ENCODE results near the gene SLC22A1. TPM values are rescaled to one million over a fixed set of nuclear protein-coding genes. Genes with fewer than 3 reads are reported as not detected.

The SLC22A1 gene
- total RNA-seq, 1 experiment from 2014 or later, result 1.2 TPM

DNA sequence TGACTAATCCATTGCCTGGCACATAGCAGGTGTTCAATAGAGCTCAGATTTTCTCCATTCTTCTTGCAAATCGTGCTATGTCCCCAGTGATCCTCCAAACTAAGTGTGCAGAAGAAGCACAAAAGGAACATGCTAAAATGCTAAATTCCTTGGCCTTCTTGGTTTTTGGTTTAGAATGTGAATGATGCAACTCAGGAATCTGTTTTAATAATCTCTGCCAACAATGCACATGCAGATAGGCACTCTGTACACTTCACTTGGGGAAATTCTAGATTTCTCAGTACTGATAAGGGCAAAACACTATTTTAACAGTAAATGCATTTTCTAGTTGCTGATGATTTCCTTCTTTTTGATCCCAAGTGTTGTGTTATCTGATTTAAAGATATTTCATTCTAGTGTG, 35.2 kb downstream of the SLC22A1 start:
- H3K36me3 Mint-ChIP-seq, result peaks cover 12% of the 10 kb centered on the region
- peaks cover 5% of the 10 kb centered on the region; the same call in 1 of the 2 replicates for H3K27me3 Mint-ChIP-seq (ENCODE audit: low read depth)
- no peak overlapping the region for H3K4me3 Mint-ChIP-seq
- ATAC-seq (no peak), DNase-seq (ENCODE audit: low spot score) (no peak)
- ChIA-PET POLR2A (no interaction called here), CTCF (interaction anchor here (1.6 kb wide), 1 partner anchor 19 kb away, joined by 4 read pairs; no protein-coding TSS in a partner anchor)
- peaks cover 13% of the 10 kb centered on the region for H3K9me3 Mint-ChIP-seq
- H3K4me1 Mint-ChIP-seq, result peaks cover 18% of the 10 kb centered on the region
- H3K27ac Mint-ChIP-seq, result no peak overlapping the region
- TF ChIP-seq, protein P1, sequence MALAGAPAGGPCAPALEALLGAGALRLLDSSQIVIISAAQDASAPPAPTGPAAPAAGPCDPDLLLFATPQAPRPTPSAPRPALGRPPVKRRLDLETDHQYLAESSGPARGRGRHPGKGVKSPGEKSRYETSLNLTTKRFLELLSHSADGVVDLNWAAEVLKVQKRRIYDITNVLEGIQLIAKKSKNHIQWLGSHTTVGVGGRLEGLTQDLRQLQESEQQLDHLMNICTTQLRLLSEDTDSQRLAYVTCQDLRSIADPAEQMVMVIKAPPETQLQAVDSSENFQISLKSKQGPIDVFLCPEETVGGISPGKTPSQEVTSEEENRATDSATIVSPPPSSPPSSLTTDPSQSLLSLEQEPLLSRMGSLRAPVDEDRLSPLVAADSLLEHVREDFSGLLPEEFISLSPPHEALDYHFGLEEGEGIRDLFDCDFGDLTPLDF (CRISPR knock-in tag; IDR thresholded peaks at IDR 0.05), result no peak
- no peak for TF ChIP-seq ZNF416 (CRISPR knock-in tag; IDR thresholded peaks at IDR 0.05)
- TF ChIP-seq EMX1 (CRISPR knock-in tag; IDR thresholded peaks at IDR 0.05), result no peak
- TF ChIP-seq, protein P2, sequence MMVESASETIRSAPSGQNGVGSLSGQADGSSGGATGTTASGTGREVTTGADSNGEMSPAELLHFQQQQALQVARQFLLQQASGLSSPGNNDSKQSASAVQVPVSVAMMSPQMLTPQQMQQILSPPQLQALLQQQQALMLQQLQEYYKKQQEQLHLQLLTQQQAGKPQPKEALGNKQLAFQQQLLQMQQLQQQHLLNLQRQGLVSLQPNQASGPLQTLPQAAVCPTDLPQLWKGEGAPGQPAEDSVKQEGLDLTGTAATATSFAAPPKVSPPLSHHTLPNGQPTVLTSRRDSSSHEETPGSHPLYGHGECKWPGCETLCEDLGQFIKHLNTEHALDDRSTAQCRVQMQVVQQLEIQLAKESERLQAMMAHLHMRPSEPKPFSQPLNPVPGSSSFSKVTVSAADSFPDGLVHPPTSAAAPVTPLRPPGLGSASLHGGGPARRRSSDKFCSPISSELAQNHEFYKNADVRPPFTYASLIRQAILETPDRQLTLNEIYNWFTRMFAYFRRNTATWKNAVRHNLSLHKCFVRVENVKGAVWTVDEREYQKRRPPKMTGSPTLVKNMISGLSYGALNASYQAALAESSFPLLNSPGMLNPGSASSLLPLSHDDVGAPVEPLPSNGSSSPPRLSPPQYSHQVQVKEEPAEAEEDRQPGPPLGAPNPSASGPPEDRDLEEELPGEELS (CRISPR knock-in tag; IDR thresholded peaks at IDR 0.05), result no peak
- TF ChIP-seq, protein P3, sequence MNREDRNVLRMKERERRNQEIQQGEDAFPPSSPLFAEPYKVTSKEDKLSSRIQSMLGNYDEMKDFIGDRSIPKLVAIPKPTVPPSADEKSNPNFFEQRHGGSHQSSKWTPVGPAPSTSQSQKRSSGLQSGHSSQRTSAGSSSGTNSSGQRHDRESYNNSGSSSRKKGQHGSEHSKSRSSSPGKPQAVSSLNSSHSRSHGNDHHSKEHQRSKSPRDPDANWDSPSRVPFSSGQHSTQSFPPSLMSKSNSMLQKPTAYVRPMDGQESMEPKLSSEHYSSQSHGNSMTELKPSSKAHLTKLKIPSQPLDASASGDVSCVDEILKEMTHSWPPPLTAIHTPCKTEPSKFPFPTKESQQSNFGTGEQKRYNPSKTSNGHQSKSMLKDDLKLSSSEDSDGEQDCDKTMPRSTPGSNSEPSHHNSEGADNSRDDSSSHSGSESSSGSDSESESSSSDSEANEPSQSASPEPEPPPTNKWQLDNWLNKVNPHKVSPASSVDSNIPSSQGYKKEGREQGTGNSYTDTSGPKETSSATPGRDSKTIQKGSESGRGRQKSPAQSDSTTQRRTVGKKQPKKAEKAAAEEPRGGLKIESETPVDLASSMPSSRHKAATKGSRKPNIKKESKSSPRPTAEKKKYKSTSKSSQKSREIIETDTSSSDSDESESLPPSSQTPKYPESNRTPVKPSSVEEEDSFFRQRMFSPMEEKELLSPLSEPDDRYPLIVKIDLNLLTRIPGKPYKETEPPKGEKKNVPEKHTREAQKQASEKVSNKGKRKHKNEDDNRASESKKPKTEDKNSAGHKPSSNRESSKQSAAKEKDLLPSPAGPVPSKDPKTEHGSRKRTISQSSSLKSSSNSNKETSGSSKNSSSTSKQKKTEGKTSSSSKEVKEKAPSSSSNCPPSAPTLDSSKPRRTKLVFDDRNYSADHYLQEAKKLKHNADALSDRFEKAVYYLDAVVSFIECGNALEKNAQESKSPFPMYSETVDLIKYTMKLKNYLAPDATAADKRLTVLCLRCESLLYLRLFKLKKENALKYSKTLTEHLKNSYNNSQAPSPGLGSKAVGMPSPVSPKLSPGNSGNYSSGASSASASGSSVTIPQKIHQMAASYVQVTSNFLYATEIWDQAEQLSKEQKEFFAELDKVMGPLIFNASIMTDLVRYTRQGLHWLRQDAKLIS (CRISPR knock-in tag; IDR thresholded peaks at IDR 0.05; ENCODE audit: borderline replicate concordance), result no peak
- TF ChIP-seq JUN (CRISPR knock-in tag; IDR thresholded peaks at IDR 0.05), result no peak
- TF ChIP-seq, protein P4, sequence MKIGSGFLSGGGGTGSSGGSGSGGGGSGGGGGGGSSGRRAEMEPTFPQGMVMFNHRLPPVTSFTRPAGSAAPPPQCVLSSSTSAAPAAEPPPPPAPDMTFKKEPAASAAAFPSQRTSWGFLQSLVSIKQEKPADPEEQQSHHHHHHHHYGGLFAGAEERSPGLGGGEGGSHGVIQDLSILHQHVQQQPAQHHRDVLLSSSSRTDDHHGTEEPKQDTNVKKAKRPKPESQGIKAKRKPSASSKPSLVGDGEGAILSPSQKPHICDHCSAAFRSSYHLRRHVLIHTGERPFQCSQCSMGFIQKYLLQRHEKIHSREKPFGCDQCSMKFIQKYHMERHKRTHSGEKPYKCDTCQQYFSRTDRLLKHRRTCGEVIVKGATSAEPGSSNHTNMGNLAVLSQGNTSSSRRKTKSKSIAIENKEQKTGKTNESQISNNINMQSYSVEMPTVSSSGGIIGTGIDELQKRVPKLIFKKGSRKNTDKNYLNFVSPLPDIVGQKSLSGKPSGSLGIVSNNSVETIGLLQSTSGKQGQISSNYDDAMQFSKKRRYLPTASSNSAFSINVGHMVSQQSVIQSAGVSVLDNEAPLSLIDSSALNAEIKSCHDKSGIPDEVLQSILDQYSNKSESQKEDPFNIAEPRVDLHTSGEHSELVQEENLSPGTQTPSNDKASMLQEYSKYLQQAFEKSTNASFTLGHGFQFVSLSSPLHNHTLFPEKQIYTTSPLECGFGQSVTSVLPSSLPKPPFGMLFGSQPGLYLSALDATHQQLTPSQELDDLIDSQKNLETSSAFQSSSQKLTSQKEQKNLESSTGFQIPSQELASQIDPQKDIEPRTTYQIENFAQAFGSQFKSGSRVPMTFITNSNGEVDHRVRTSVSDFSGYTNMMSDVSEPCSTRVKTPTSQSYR (CRISPR knock-in tag; IDR thresholded peaks at IDR 0.05), result no peak
- TF ChIP-seq TEAD1 (CRISPR knock-in tag; IDR thresholded peaks at IDR 0.05), result no peak
- no peak for TF ChIP-seq ZNF232 (CRISPR knock-in tag; IDR thresholded peaks at IDR 0.05)
- no peak for TF ChIP-seq IRF2 (CRISPR knock-in tag; IDR thresholded peaks at IDR 0.05; ENCODE audit: borderline replicate concordance, low read depth)
- TF ChIP-seq ZNF671 (CRISPR knock-in tag; IDR thresholded peaks at IDR 0.05), result no peak
- TF ChIP-seq CREB1 (CRISPR knock-in tag; IDR thresholded peaks at IDR 0.05), result no peak
- TF ChIP-seq RORB (CRISPR knock-in tag; IDR thresholded peaks at IDR 0.05), result no peak
- TF ChIP-seq, protein P5, sequence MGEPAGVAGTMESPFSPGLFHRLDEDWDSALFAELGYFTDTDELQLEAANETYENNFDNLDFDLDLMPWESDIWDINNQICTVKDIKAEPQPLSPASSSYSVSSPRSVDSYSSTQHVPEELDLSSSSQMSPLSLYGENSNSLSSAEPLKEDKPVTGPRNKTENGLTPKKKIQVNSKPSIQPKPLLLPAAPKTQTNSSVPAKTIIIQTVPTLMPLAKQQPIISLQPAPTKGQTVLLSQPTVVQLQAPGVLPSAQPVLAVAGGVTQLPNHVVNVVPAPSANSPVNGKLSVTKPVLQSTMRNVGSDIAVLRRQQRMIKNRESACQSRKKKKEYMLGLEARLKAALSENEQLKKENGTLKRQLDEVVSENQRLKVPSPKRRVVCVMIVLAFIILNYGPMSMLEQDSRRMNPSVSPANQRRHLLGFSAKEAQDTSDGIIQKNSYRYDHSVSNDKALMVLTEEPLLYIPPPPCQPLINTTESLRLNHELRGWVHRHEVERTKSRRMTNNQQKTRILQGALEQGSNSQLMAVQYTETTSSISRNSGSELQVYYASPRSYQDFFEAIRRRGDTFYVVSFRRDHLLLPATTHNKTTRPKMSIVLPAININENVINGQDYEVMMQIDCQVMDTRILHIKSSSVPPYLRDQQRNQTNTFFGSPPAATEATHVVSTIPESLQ (CRISPR knock-in tag; IDR thresholded peaks at IDR 0.05), result no peak

DNA sequence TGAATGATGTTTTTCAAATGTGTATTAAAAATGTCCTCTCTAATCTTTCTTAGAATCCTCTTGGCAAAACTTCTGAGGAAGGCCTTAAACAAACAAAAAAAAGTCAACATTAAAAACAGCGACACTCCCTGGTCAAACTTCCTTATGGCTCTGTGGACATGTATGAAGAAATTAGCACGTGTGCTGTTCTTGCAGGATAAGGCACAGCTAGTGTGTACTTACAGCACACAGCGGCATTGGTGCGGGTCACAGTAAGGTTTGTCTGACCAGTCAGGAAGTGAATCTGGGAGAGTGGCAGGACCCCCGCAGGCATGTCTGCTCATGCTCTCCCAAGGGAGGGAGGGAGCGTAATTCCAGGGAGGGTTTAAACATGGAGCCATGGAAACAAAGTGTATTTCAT, 38.8 kb downstream of the SLC22A1 start:
- ATAC-seq, result 0 out of 2 replicates have a peak, but pooled peaks have one; percentile 17
- ChIA-PET CTCF (no interaction called here), POLR2A (no interaction called here)
- Mint-ChIP-seq H3K9me3 (peaks cover 6% of the 10 kb centered on the region), H3K4me1 (peaks cover 26% of the 10 kb centered on the region), H3K36me3 (peaks cover 6% of the 10 kb centered on the region), H3K27ac (no peak overlapping the region), H3K27me3 (ENCODE audit: low read depth) (no peaks in the 10 kb centered on the region; the same call in 1 of the 2 replicates), H3K4me3 (no peak overlapping the region)
- DNase-seq (ENCODE audit: low spot score), result no peak
- TF ChIP-seq SMAD4 (CRISPR knock-in tag; IDR thresholded peaks at IDR 0.05) (no peak), ZNF317 (CRISPR knock-in tag; IDR thresholded peaks at IDR 0.05; ENCODE audit: borderline replicate concordance, low read depth) (no peak), KAT7 (CRISPR knock-in tag; IDR thresholded peaks at IDR 0.05; ENCODE audit: borderline replicate concordance) (no peak)
- TF ChIP-seq, protein P6, sequence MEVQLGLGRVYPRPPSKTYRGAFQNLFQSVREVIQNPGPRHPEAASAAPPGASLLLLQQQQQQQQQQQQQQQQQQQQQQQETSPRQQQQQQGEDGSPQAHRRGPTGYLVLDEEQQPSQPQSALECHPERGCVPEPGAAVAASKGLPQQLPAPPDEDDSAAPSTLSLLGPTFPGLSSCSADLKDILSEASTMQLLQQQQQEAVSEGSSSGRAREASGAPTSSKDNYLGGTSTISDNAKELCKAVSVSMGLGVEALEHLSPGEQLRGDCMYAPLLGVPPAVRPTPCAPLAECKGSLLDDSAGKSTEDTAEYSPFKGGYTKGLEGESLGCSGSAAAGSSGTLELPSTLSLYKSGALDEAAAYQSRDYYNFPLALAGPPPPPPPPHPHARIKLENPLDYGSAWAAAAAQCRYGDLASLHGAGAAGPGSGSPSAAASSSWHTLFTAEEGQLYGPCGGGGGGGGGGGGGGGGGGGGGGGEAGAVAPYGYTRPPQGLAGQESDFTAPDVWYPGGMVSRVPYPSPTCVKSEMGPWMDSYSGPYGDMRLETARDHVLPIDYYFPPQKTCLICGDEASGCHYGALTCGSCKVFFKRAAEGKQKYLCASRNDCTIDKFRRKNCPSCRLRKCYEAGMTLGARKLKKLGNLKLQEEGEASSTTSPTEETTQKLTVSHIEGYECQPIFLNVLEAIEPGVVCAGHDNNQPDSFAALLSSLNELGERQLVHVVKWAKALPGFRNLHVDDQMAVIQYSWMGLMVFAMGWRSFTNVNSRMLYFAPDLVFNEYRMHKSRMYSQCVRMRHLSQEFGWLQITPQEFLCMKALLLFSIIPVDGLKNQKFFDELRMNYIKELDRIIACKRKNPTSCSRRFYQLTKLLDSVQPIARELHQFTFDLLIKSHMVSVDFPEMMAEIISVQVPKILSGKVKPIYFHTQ (CRISPR knock-in tag; IDR thresholded peaks at IDR 0.05), result no peak
- TF ChIP-seq, protein P7, sequence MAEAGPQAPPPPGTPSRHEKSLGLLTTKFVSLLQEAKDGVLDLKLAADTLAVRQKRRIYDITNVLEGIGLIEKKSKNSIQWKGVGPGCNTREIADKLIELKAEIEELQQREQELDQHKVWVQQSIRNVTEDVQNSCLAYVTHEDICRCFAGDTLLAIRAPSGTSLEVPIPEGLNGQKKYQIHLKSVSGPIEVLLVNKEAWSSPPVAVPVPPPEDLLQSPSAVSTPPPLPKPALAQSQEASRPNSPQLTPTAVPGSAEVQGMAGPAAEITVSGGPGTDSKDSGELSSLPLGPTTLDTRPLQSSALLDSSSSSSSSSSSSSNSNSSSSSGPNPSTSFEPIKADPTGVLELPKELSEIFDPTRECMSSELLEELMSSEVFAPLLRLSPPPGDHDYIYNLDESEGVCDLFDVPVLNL (CRISPR knock-in tag; IDR thresholded peaks at IDR 0.05; ENCODE audit: borderline replicate concordance, low read depth), result no peak
